K562 (cell line): ENCODE data around the gene ZBTB22. TPM values are rescaled to one million over a fixed set of nuclear protein-coding genes. Genes with fewer than 3 reads are reported as not detected.

Experiments
- ID3 ChIP-seq, 2 experiments: fragments of 250-450 bp in 1 of 2; fragments of 450-650 bp in 1 of 2; sonication (Bioruptor Pico) in 1 of 2; IDR thresholded peaks; 2 replicates each; pipeline versions ENCODE4 v1.6.1 to v1.8.0; 2016 to 2021; ENCODE audit warnings: mild to moderate bottlenecking in 2 of 2, moderate library complexity in 2 of 2, missing compliant biosample characterization in 1 of 2, missing genetic modification characterization in 1 of 2
- NCOR1 ChIP-seq: fragments of 450-650 bp; IDR thresholded peaks from 2 replicates; pipeline ENCODE4 v1.6.1; 2016; ENCODE audit warnings: mild to moderate bottlenecking, moderate library complexity
- PHF21A ChIP-seq: fragments of 450-650 bp; IDR thresholded peaks from 2 replicates; pipeline ENCODE4 v1.6.1; 2017; ENCODE audit warnings: low read depth, borderline replicate concordance
- POU5F1 ChIP-seq: fragments of 150-350 bp; IDR thresholded peaks from 2 replicates; pipeline ENCODE4 v1.6.1; 2014; ENCODE audit warnings: borderline replicate concordance, low read length, low read depth, mild to moderate bottlenecking; ENCODE audit not compliant: partially characterized antibody
- TSHZ1 ChIP-seq: fragments of 250-450 bp; sonication (Bioruptor Pico); IDR thresholded peaks from 2 replicates; pipeline ENCODE4 v1.4.0; 2020; ENCODE audit warnings: mild to moderate bottlenecking, moderate library complexity
- ZNF280B ChIP-seq: fragments of 250-450 bp; sonication (Bioruptor Pico); IDR thresholded peaks from 2 replicates; pipeline ENCODE4 v1.5.1; 2021; ENCODE audit warnings: mild to moderate bottlenecking
- ZNF561 ChIP-seq: fragments of 450-650 bp; formaldehyde crosslinking; conservative IDR thresholded peaks from 2 replicates; pipeline ENCODE4 v1.4.0; 2020; ENCODE audit warnings: mild to moderate bottlenecking, moderate library complexity
- polyA plus RNA-seq, 8 experiments: library from polyadenylated mRNA; depleted of rRNA in 4 of 8; stranded (reverse) in 5 of 8; unstranded in 3 of 8; fragments of >200 nt; fragmentation: Nextera tagmentation in 2 of 8; fragmentation: Illumina TruSeq in 1 of 8; extraction: Ambion mirVana in 2 of 8; extraction: Trizol in 1 of 8; gene quantifications; 2 replicates each; pipeline versions ENCODE4 v1.2.1 to v1.2.3, GENCODE V29; 2011 to 2014; ENCODE audit warnings: inconsistent platforms in 1 of 8, missing spikeins in 1 of 8
- total RNA-seq, 7 experiments: library from RNA; depleted of rRNA in 6 of 7; stranded (reverse); fragments of >200 nt in 6 of 7; fragmentation: Illumina TruSeq in 2 of 7; extraction: Trizol in 2 of 7; gene quantifications; 2 replicates each; pipeline versions ENCODE4 v1.2.1 to v1.2.3, GENCODE V29; 2011 to 2021; ENCODE audit warnings: low replicate concordance in 1 of 7
- TF ChIP-seq, protein P1 (sequence below): fragments of 450-650 bp; IDR thresholded peaks from 2 replicates; pipeline ENCODE4 v1.6.1; 2016; ENCODE audit warnings: mild to moderate bottlenecking, moderate library complexity

ZBTB22 gene
- total and polyA plus RNA-seq, 9 of the 15 experiments (the other 6 are each of a cell fraction or from before 2014, with no cell fraction given) = 0.21 to 11.9 (median 7.1) TPM

- no peak for TF ChIP-seq ZNF561
- no peak for TF ChIP-seq TSHZ1 (CRISPR knock-in tag)
- no peak for TF ChIP-seq ZNF280B (CRISPR knock-in tag)
- TF ChIP-seq NCOR1 = no peak
- TF ChIP-seq, protein P1, sequence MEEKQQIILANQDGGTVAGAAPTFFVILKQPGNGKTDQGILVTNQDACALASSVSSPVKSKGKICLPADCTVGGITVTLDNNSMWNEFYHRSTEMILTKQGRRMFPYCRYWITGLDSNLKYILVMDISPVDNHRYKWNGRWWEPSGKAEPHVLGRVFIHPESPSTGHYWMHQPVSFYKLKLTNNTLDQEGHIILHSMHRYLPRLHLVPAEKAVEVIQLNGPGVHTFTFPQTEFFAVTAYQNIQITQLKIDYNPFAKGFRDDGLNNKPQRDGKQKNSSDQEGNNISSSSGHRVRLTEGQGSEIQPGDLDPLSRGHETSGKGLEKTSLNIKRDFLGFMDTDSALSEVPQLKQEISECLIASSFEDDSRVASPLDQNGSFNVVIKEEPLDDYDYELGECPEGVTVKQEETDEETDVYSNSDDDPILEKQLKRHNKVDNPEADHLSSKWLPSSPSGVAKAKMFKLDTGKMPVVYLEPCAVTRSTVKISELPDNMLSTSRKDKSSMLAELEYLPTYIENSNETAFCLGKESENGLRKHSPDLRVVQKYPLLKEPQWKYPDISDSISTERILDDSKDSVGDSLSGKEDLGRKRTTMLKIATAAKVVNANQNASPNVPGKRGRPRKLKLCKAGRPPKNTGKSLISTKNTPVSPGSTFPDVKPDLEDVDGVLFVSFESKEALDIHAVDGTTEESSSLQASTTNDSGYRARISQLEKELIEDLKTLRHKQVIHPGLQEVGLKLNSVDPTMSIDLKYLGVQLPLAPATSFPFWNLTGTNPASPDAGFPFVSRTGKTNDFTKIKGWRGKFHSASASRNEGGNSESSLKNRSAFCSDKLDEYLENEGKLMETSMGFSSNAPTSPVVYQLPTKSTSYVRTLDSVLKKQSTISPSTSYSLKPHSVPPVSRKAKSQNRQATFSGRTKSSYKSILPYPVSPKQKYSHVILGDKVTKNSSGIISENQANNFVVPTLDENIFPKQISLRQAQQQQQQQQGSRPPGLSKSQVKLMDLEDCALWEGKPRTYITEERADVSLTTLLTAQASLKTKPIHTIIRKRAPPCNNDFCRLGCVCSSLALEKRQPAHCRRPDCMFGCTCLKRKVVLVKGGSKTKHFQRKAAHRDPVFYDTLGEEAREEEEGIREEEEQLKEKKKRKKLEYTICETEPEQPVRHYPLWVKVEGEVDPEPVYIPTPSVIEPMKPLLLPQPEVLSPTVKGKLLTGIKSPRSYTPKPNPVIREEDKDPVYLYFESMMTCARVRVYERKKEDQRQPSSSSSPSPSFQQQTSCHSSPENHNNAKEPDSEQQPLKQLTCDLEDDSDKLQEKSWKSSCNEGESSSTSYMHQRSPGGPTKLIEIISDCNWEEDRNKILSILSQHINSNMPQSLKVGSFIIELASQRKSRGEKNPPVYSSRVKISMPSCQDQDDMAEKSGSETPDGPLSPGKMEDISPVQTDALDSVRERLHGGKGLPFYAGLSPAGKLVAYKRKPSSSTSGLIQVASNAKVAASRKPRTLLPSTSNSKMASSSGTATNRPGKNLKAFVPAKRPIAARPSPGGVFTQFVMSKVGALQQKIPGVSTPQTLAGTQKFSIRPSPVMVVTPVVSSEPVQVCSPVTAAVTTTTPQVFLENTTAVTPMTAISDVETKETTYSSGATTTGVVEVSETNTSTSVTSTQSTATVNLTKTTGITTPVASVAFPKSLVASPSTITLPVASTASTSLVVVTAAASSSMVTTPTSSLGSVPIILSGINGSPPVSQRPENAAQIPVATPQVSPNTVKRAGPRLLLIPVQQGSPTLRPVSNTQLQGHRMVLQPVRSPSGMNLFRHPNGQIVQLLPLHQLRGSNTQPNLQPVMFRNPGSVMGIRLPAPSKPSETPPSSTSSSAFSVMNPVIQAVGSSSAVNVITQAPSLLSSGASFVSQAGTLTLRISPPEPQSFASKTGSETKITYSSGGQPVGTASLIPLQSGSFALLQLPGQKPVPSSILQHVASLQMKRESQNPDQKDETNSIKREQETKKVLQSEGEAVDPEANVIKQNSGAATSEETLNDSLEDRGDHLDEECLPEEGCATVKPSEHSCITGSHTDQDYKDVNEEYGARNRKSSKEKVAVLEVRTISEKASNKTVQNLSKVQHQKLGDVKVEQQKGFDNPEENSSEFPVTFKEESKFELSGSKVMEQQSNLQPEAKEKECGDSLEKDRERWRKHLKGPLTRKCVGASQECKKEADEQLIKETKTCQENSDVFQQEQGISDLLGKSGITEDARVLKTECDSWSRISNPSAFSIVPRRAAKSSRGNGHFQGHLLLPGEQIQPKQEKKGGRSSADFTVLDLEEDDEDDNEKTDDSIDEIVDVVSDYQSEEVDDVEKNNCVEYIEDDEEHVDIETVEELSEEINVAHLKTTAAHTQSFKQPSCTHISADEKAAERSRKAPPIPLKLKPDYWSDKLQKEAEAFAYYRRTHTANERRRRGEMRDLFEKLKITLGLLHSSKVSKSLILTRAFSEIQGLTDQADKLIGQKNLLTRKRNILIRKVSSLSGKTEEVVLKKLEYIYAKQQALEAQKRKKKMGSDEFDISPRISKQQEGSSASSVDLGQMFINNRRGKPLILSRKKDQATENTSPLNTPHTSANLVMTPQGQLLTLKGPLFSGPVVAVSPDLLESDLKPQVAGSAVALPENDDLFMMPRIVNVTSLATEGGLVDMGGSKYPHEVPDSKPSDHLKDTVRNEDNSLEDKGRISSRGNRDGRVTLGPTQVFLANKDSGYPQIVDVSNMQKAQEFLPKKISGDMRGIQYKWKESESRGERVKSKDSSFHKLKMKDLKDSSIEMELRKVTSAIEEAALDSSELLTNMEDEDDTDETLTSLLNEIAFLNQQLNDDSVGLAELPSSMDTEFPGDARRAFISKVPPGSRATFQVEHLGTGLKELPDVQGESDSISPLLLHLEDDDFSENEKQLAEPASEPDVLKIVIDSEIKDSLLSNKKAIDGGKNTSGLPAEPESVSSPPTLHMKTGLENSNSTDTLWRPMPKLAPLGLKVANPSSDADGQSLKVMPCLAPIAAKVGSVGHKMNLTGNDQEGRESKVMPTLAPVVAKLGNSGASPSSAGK = no peak
- no peak for TF ChIP-seq PHF21A
- TF ChIP-seq POU5F1 = no peak
- TF ChIP-seq ID3 (CRISPR knock-in tag; IDR thresholded peaks at IDR 0.05) = no peak
- 0 out of 2 replicates have a peak, but pooled peaks have one; percentile 17 for TF ChIP-seq ID3 (tag; IDR thresholded peaks at IDR 0.05)
- TF ChIP-seq, all 486 proteins: peak for 3
These were observed 26.5 kb upstream of the ZBTB22 start (continued) for GRCh38 chr6:33343953-33344611.
